ENCODE data around the gene RAB5IF. TPM values are rescaled to one million over a fixed set of nuclear protein-coding genes. Genes with fewer than 3 reads are reported as not detected.

Gene RAB5IF
- polyA plus RNA-seq, 1 donor from 2014 or later = 205 TPM

DNA sequence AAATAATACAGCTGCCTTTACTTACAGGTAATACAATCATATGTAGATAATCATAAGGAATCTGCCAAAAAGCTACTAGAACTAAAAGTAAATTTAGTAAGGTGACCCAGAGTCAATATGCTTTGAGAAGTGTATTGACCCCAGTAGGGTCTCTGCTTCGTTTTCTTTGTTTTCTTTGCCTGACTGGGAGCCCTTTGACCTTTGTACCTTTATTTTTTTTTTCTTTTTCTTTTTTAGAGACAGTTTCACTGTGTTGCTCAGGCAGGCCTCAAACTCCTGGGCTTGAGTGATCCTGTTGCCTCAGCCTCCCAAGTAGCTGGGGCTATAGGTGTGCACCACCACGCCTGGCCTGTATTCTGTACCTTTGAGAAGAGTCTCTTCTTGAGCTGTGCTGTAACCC lies 17.9 kb downstream of the RAB5IF start:
- Histone ChIP-seq H3K4me2 (ENCODE audit: low read length) (no peak overlapping the region), H3K9me2 (ENCODE audit: insufficient read depth, low read length) (no peaks in the 10 kb centered on the region), H3K9ac (ENCODE audit: low read length) (no peak overlapping the region), H3K4me3 (ENCODE audit: low read length) (no peak overlapping the region), H3K36me3 (ENCODE audit: insufficient read depth, low read length) (no peaks in the 10 kb centered on the region), H3K27me3 (ENCODE audit: insufficient read depth, low read depth, low read length) (no peaks in the 10 kb centered on the region), H3F3A (ENCODE audit: insufficient read depth, low read length, poor library complexity, severe bottlenecking) (no peaks in the 10 kb centered on the region), H3K27ac (ENCODE audit: low read length) (no peak overlapping the region), H4K20me1 (ENCODE audit: insufficient read depth) (no peaks in the 10 kb centered on the region), H2AFZ (ENCODE audit: low read depth, low read length) (no peak overlapping the region), H3K9me3 (ENCODE audit: low read length) (no peaks in the 10 kb centered on the region), H3K79me2 (replicated peaks; ENCODE audit: insufficient read depth, low read length) (no peaks in the 10 kb centered on the region)
- TF ChIP-seq SMC3 (conservative IDR thresholded peaks at IDR 0.05; ENCODE audit: poor library complexity) (no peak), TAF1 (IDR thresholded peaks at IDR 0.05; ENCODE audit: low read depth) (no peak), MXI1 (conservative IDR thresholded peaks at IDR 0.05; ENCODE audit: poor library complexity, severe bottlenecking) (no peak), POLR2AphosphoS5 (IDR thresholded peaks at IDR 0.05) (no peak), EZH2 (IDR thresholded peaks at IDR 0.05; ENCODE audit: borderline replicate concordance, insufficient read depth, low read length, poor library complexity, severe bottlenecking) (no peak), RAD21 (conservative IDR thresholded peaks at IDR 0.05) (no peak), EP300 (conservative IDR thresholded peaks at IDR 0.05; ENCODE audit: poor library complexity, severe bottlenecking) (no peak)
- TF ChIP-seq, protein P1, sequence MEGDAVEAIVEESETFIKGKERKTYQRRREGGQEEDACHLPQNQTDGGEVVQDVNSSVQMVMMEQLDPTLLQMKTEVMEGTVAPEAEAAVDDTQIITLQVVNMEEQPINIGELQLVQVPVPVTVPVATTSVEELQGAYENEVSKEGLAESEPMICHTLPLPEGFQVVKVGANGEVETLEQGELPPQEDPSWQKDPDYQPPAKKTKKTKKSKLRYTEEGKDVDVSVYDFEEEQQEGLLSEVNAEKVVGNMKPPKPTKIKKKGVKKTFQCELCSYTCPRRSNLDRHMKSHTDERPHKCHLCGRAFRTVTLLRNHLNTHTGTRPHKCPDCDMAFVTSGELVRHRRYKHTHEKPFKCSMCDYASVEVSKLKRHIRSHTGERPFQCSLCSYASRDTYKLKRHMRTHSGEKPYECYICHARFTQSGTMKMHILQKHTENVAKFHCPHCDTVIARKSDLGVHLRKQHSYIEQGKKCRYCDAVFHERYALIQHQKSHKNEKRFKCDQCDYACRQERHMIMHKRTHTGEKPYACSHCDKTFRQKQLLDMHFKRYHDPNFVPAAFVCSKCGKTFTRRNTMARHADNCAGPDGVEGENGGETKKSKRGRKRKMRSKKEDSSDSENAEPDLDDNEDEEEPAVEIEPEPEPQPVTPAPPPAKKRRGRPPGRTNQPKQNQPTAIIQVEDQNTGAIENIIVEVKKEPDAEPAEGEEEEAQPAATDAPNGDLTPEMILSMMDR (IDR thresholded peaks at IDR 0.05; ENCODE audit: poor library complexity, severe bottlenecking) = no peak
- TF ChIP-seq, protein P2, sequence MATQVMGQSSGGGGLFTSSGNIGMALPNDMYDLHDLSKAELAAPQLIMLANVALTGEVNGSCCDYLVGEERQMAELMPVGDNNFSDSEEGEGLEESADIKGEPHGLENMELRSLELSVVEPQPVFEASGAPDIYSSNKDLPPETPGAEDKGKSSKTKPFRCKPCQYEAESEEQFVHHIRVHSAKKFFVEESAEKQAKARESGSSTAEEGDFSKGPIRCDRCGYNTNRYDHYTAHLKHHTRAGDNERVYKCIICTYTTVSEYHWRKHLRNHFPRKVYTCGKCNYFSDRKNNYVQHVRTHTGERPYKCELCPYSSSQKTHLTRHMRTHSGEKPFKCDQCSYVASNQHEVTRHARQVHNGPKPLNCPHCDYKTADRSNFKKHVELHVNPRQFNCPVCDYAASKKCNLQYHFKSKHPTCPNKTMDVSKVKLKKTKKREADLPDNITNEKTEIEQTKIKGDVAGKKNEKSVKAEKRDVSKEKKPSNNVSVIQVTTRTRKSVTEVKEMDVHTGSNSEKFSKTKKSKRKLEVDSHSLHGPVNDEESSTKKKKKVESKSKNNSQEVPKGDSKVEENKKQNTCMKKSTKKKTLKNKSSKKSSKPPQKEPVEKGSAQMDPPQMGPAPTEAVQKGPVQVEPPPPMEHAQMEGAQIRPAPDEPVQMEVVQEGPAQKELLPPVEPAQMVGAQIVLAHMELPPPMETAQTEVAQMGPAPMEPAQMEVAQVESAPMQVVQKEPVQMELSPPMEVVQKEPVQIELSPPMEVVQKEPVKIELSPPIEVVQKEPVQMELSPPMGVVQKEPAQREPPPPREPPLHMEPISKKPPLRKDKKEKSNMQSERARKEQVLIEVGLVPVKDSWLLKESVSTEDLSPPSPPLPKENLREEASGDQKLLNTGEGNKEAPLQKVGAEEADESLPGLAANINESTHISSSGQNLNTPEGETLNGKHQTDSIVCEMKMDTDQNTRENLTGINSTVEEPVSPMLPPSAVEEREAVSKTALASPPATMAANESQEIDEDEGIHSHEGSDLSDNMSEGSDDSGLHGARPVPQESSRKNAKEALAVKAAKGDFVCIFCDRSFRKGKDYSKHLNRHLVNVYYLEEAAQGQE (IDR thresholded peaks at IDR 0.05; ENCODE audit: borderline replicate concordance) = no peak

DNA sequence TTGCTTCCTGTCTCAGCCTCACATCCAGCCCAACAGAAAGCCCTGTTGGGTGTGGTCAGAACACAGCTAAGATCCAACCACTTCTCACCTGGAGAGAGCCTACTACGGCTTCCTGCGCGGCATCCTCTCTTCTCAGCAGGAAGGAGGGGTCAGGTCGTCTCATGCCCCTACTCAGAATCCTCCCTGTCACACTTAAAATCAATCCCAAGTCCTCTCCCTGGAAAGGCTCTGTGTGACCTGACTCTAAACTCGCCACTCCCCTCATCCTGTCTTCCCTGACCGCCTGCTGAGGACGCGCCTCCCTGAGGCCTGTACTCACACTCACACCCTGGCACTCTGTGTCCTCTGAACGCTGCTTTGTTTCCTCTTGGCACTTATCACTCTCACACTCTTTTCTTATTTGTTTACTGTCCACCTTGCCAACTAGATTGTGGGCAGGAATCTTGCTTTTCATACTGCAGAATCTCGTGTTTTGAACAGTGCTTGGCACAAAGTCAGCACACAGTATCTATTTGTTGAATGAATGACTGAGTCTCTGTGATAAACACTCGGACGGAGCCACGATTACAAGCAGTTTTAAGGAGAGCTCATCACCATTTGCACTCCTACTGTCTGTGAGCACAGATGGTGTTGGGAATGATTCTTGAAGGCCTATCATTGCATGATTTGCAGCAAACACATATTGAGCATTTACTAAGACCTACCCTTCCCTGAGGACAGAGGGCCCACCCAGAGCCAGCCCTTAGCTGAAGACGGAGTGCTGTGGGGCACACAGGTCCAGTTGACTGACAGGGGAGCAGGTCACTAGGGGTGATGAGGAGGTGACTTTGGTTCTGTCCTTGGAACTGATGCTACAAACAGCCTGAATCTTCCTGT lies 18.7 kb downstream of the RAB5IF start:
- H3K4me3 ChIP-seq (ENCODE audit: low read length) = no peak overlapping the region
- H3K9me2 ChIP-seq (ENCODE audit: insufficient read depth, low read length) = no peaks in the 10 kb centered on the region
- no peak overlapping the region for H3K4me2 ChIP-seq (ENCODE audit: low read length)
- no peak overlapping the region for H2AFZ ChIP-seq (ENCODE audit: low read depth, low read length)
- no peaks in the 10 kb centered on the region for H3K9me3 ChIP-seq (ENCODE audit: low read length)
- no peak overlapping the region for H3K27ac ChIP-seq (ENCODE audit: low read length)
- H4K20me1 ChIP-seq (ENCODE audit: insufficient read depth) = no peaks in the 10 kb centered on the region
- no peaks in the 10 kb centered on the region for H3F3A ChIP-seq (ENCODE audit: insufficient read depth, low read length, poor library complexity, severe bottlenecking)
- no peaks in the 10 kb centered on the region for H3K27me3 ChIP-seq (ENCODE audit: insufficient read depth, low read depth, low read length)
- H3K9ac ChIP-seq (ENCODE audit: low read length) = no peak overlapping the region
- no peak for TF ChIP-seq SMC3 (conservative IDR thresholded peaks at IDR 0.05; ENCODE audit: poor library complexity)
- no peak for TF ChIP-seq EP300 (conservative IDR thresholded peaks at IDR 0.05; ENCODE audit: poor library complexity, severe bottlenecking)
- no peak for TF ChIP-seq MXI1 (conservative IDR thresholded peaks at IDR 0.05; ENCODE audit: poor library complexity, severe bottlenecking)
- TF ChIP-seq, protein P1 (IDR thresholded peaks at IDR 0.05; ENCODE audit: poor library complexity, severe bottlenecking) = no peak
- no peak for TF ChIP-seq EZH2 (IDR thresholded peaks at IDR 0.05; ENCODE audit: borderline replicate concordance, insufficient read depth, low read length, poor library complexity, severe bottlenecking)
- no peak for TF ChIP-seq TAF1 (IDR thresholded peaks at IDR 0.05; ENCODE audit: low read depth)
- TF ChIP-seq POLR2AphosphoS5 (IDR thresholded peaks at IDR 0.05) = no peak
- no peak for TF ChIP-seq RAD21 (conservative IDR thresholded peaks at IDR 0.05)
- TF ChIP-seq, protein P2 (IDR thresholded peaks at IDR 0.05; ENCODE audit: borderline replicate concordance) = no peak
- H3K36me3 ChIP-seq (ENCODE audit: insufficient read depth, low read length) = no peaks in the 10 kb centered on the region
- no peaks in the 10 kb centered on the region for H3K79me2 ChIP-seq (replicated peaks; ENCODE audit: insufficient read depth, low read length)
